NCI-H2171 (cell line): Measurements from ENCODE around the gene DIP2B.
"Not testable (repeated sequence)": the region's sequence is repeated elsewhere in the genome, so short reads cannot be mapped to it uniquely, and the experiment has no call there.

Experiments used
- DNase-seq: peaks from one replicate; lab custom pipeline; 2025; lab: John Stamatoyannopoulos, UW

Gene DIP2B

DNA sequence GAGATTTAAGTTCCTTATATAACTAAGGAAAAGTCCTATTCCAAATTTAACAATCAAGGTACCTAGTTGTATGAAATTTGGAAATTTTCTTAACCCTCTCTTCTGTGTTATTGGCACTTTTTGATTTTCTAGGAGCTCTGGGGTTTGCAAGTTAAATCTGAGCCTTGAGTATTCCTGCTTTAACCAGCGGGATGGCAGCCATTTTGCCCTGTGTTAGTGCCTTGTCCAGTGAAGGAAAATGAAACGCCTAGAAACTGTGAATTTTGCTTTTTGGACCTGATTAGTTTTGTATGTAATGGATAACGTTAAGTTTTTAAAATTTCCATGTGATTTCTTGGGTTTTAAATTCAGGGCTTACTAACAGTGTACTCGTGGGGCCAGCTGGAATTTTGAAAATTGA is 45.1 kb downstream of the DIP2B start:
- no peak for DNase-seq

DNA sequence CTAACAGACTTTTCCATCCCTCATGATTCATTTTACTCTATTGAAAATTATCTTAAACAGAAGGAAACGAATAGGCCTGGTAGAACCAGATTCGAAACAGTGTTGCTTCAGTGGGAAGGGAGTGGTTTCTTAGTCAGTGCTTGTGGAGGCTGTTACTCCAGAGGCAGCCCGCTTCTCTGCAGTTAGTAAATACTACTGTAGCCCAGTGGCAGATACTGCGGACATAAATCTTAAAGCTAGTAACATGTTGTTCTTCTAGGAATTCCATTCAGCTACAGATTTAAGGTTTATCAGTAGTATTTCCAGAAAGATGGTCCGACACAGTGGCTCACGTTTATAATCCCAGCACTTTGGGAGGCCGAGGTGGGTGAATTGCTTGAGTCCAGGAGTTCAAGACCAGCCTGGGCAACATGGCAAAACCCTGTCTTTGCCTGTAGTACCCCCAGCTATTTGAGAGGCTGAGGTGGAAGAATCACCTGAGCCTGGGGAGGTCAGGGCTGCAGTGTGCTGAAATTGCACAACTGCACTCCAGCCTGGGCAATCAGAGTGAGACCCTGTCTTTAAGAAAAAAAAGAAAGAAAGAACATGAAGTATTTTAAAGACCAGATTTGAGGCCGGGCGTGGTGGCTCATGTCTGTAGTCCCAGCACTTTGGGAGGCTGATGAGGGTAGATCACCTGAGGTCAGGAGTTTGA is 45.9 kb downstream of the DIP2B start:
- no peak for DNase-seq

DNA sequence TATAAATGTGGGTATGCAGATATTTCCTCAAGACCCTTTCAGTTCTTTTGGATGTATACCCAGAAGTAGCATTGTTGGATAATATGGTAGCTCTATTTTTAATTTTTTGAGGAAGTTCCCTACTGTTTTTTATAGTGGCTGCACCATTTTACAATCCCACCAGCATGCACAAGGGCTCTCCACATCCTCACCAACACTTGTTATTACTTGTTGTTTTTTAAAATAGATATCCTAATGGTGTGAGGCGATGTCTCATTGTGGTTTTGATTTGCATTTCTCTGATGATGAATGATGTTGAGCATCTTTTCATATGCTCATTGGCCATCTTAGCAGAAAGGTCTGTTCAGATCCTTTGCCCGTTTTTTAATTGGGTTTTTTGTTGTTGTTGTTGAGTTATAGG is 47.1 kb downstream of the DIP2B start:
- no peak for DNase-seq

DNA sequence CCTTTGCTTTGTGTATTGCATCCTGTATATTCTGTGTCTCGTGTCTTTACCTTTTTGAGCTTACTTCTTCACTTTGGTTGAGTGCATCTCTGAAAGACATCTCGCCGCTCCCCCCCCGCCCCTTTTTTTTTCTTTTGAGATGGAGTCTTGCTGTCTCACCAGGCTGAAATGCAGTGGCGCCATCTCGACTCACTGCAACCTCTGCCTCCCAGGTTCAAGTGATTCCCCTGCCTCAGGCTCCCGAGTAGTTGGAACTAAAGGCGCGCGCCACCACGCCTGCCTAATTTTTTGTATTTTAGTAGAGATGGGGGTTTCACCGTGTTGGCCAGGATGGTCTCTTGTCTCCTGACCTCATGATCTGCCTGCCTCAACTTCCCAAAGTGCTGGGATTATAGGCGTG is 49.9 kb downstream of the DIP2B start:
- DNase-seq, result no peak

DNA sequence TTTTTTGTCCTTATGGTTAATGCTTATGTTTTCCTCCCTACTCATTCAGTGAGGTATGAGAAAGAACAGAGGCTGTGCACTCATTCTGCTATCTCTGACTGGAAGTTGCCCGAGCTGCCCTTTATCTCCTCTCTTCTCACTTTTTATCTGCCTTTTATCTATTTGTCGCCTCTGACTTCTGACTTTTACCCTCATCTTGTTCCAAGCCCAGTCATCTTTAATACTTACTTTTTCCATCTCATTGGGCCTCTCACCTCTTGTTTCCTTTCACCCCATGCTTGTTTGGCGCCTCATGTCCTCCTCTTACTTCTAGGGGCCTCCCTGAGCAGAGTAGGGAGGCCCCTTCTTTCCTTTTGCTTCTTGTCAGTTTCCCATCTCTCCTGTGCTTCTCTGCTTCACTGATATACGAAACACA is 50.7 kb downstream of the DIP2B start:
- DNase-seq, result no peak

DNA sequence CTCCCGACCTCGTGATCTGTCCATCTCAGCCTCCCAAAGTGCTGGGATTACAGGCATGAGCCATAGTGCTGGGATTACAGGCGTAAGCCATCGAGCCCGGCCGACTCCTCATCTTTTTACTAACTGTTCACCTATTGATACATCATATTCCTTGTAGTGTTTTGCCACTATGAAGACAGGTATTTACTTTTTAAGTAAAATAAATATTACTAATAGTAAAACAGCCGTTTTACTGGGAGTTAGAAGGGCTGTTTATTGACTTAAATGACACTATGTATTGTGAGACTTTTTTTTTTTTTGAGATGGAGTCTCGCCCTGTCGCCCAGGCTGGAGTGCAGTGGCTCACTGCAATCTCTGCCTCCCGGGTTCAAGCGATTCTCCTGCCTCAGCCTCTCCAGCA is 51.5 kb downstream of the DIP2B start:
- no peak for DNase-seq

DNA sequence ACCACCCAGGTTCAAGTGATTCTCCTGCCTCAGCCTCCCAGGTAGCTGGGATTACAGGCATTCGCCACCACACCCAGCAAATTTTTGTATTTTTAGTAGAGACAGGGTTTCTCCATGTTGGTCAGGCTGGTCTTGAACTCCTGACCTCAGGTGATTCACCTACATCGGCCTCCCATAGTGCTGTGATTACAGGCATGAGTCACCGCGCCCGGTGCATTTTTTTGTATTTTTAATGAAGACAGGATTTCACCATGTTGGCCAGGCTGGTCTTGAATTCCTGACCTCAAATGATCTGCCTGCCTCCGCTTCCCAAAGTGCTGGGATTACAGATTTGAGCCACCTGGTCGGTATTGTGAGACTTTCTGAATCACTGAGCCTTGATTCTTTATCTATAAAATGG is 52.0 kb downstream of the DIP2B start:
- not testable (repeated sequence) for DNase-seq

DNA sequence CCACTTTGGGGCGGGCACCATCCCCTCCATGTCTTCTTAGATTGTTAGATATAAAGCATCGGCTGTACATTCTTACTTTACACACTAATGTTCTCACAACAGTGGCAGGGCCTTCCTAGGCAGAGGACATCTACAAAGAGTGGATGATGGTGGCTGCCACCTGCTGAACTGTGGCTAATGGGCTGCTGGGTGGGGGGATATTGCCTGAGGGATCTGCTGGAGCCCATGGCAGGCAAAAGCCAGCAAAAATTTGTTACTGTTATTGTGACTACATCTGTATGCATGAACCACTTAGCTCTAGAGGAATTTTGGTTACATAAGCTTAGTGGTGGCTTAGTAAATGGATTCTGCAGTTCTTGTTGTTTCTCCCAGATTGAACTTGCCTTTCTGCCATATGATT is 52.6 kb downstream of the DIP2B start:
- no peak for DNase-seq

DNA sequence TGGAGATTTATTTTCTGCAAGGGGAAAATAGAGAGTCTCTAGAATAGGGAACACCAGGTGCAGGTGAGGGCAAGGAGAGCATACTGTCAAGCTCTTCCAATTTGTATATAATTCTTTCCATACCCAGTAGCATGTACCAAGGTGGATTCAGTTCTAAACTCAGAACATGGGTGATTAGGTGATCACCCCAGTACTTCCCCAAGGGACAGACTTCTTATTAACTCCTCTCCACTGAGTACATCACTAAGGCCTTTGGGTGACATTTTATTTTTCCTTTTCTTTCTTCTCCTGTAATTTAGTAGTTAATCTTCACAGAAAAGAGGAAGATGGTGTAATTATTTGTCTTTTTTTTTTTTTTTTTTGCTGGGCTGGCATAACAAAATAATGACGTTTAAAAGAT is 54.2 kb downstream of the DIP2B start:
- no peak for DNase-seq

DNA sequence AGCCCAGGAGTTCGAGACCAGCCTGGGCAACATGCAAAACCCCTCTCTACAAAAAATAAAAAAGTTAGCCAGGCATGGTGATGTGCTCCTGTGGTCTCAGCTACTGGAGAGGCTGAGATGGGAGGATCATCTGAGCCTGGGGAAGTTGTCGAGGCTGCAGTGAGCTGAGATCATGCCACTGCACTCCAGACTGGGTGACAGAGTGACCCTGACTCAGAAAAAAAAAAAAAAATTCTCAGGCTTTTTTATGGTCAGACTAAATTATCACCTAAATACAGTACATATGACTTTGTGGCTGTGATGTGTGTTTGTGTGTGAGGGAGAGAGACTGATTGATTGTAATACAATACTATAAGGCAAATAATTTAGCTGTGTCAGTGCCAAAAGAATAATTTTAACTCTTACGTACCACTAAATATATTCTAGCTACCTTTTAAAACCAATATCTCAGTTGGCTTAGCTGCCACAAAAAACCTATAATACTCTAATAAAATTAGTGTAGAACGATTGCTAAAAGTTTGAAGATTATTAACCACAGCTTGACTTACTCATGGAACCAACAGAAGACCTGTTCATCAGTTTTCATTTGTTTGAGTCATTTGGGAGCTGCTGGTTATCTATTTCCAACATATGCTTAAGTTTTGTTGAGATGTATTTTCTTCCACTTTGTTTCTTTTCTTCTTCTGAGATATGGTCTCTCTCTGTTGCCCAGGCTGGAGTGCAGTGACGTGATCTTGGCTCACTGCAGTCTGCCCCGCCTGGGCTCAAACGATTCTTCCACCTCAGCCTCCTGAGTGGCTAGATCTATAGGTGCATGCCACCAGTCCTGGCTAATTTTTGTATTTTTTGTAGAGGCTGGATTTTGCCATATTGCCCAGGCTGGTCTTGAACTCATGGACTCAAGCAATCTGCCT is 58.0 kb downstream of the DIP2B start:
- no peak for DNase-seq

DNA sequence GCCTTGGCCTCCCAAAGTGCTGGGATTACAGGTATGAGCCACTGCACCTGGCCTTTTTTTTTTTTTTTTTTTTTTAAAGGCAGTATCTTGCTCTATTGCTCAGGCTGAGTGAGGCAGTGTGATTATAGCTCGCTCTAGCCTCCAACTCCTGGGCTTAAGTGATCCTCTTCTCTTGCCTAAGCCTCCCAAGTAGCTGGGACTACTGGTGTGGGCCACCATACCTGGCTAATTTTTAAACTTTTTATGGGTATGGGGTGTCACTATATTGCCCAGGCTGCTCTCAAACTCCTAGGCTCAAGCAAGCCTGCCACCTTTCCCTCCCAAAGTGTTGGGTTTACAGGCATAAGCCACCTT is 58.6 kb downstream of the DIP2B start:
- no peak for DNase-seq

DNA sequence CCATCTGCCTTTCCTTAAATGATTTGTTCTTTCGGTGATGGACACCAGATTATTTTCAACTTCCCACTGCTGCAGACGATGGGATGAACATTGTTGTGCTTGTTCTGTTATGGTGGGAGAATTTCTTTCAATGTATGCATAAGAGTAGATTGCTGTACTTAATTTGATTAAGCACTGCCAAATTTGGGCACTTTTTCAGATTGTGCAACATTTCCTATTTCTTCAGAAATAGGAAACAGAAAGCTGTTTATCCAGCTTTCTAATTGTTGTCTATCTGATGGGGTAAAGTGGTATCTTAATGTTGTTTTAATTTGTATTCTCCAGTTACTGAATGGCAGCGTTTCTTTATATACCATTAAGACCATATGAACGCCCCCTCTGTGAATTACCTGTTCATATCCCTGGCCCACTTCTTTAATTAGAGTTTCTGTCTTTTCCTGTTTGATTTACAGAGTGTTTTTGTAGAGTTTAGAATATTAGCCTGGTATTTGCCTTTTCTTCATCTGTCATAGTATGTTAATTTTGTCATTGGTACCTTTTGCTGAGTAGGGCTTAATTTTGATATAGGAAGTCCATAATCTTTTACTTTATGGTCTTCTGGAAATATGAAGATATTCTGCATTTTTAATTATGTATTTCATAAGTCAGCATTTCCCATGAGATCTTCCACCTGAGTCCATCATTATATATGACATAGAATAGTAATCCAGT is 59.6 kb downstream of the DIP2B start:
- DNase-seq, result no peak

DNA sequence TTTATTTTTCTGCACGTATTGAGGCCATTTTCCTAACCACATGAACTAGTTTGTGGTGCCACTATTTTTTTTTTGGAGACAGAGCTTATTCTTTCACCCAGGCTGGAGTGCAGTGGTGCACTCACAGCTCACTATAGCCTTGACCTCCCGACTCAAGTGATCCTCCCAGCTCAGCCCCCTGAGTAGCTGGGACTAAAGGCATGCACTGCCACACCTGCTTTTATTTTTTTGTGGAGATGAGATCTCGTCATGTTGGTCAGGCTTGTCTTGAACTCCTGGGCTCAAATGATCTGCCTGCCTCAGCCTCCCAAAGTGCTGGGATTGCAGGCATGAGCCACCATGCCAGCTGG is 60.1 kb downstream of the DIP2B start:
- no peak for DNase-seq

DNA sequence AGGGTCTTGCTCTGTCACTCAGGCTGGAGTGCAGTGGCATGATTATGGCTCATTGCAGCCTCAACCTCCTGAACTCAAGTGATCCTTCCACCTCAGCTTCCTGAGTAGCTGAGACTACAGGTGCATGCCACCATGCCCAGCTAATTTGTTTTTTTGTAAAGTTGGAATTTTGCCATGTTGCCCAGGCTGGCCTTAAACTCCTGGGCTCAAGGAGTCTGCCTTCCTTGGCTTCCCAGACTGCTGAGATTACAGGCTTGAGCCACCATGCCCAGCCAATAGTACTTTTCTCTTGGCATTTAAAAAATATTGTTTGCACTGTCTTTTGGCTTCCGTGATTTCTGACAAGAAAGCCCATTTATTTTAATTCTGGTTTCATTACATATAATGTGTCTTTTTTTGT is 61.3 kb downstream of the DIP2B start:
- DNase-seq, result no peak

DNA sequence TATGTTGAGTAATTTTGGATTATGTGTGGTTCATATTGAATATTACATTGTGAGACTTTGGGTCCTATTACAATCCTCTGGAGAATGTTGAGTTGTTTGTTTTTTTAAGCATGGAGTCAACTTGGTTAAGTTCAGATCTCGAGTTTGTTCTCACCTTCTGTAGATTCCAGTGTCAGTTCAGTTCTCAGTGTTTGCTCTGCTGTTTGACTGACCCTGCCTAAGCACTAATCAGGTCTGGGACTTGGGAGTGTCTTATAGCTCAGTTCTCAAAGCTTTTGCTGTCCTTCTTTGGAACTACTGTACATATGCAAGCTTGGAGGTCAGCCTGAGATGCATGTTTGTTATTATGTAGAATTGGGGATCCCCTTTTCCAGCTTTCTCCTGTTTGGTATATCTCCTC is 63.1 kb downstream of the DIP2B start:
- no peak for DNase-seq

DNA sequence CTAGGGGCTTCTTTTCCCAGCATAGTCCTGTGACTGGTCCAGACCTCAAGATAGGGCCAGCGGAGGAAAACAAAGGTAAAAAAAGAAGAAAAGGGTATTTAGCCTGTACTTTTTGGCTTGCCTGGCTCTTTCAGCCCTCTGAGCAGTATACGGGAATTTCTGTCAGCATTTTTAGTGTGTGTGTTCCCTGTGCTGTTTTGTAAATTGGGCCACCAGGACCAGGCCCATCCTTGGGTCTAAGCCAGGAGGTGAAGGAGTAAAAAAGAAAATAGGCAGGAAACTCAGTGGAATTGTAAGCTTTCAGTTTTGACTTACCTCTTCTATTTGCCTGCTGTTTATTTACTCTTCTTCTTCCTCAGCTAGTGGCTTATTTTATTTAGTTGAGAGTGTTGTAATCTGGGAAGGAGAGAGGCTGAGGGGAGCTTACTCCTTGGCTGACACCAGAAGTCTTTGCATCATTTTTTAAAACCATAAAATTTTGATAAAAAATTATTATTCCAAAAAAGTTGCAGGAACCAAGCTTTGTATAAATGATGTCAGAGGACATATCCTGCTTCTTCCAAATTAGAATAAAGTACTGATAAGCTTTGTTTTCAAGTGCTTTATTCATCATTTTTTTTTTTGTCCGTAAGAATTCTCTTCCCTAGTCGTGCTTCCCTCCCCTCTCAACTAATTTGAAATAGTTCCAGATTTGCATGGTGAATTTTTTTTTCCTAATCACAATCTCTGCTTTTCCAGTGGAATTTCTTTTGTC is 63.7 kb downstream of the DIP2B start:
- DNase-seq, result no peak

DNA sequence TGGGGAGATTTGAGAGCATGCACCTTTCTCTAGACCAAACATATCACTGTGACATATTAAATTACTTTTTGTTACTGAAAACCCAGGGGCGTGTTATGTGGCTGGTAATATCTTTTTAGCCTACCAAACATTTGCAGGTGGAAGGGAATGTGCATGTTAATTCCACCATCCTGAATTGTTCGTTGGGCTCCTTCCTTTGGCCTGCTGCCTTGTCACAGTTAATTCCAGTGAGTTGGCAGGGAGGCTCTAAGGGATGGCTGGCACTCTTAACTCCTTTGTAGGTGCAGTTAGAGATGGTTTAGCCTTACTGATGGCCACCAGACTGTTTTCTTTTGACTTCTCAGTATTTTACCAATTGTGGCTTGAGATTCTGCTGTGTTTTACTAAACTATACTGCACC is 64.5 kb downstream of the DIP2B start:
- no peak for DNase-seq

DNA sequence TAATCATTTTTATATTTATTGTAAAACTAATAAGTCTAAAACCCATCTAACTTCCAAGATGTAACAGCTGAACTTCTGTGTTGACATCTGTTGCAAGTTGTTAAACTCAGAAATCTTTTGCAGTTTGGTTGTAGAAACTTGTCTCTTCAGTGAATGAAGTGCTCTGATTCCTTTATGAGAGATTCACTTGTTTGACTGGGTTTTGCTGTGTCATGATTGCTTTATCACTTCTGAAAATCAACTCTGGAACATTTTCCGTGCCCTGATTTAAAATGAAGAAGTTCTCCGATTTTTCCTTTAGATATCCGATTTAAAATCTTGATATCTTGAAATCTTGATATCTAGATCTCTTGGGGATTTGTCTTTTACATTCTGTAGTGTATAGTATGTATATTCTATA is 65.1 kb downstream of the DIP2B start:
- DNase-seq, result no peak

DNA sequence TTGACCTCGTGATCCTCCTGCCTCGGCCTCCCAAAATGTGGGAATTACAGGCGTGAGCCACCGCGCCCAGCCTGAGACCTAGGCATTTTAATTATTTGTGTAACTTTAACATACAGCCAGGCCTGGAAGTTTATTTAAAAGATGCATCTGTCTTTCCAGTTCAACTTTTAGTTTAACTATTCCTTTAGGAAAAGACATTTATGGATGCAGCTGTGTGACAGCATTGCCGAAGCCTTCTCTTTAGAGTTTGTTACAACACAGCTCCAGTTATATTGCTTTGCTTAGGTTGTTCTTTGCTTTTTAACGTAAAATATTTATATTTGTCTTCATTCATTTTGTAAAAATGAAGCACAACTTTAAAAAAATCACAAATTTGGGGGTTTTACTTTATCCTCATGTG is 67.0 kb downstream of the DIP2B start:
- no peak for DNase-seq

DNA sequence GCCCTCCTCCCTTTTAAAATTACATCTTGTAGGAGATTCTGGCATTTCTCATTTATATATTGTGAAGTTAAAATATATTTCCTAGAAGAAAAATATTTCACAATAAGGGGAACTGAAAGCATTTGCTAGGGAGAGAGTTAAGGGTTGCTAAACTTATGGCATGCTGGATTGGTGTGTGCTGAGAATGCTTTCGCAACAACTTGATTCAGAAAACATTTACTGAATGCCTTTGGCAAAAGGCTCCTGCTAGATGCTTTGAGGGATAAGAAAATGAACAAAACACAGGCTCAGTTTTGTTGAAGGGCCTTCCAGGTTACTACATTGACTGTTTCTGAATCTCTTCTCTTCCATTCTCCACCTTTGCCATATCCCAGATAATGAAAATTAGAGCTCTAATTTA is 67.5 kb downstream of the DIP2B start:
- DNase-seq, result no peak

DNA sequence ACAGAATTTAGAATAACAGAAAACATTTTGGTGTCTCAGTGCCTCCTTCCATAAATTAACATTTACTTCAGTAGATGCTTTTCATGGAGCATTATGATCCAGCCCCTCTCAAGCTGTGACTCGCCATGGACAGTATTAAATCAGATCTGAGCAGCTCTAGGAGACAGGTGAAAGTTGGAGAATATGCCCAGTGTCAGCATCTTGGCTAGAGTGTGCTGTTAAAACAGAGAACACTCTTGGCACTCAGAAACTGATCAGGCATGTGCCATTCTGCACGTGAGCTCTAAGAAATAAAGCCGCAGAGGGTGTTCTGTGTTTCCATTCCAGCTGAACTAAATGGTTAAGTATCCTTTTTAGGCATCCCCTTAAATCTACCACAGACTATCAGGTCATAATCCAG is 68.0 kb downstream of the DIP2B start:
- DNase-seq, result no peak

DNA sequence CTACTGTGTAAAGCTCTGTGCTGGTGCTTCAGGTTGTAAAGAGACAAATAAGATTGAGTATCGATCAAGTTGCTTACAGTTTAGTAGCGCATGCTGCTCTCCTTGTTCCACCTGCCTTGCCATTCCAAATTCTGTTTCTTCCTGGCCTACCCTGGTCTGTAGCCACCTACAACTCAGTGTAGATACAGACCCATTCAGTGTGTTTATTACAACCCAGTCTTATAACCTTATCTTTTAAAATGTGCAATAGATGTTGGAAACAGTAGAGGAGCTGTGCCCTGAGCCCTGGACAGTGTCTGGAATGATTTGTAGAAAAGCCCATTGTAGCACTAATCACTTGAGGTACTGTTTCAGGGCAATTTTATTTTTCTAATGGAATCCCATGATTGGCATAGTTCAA is 68.5 kb downstream of the DIP2B start:
- DNase-seq, result no peak
